Limb (tissue), 2 donors: ENCODE measurements around the gene RHBDD2.
"Not testable (repeated sequence)": the region's sequence is repeated elsewhere in the genome, so short reads cannot be mapped to it uniquely, and the experiment has no call there.

Source experiments
- DNase-seq, 2 donors: peaks; one replicate each; pipeline ENCODE4 v3.0.0-alpha.2; 2016; ENCODE audit errors: extremely low spot score in 2 of 2

The RHBDD2 gene

DNA sequence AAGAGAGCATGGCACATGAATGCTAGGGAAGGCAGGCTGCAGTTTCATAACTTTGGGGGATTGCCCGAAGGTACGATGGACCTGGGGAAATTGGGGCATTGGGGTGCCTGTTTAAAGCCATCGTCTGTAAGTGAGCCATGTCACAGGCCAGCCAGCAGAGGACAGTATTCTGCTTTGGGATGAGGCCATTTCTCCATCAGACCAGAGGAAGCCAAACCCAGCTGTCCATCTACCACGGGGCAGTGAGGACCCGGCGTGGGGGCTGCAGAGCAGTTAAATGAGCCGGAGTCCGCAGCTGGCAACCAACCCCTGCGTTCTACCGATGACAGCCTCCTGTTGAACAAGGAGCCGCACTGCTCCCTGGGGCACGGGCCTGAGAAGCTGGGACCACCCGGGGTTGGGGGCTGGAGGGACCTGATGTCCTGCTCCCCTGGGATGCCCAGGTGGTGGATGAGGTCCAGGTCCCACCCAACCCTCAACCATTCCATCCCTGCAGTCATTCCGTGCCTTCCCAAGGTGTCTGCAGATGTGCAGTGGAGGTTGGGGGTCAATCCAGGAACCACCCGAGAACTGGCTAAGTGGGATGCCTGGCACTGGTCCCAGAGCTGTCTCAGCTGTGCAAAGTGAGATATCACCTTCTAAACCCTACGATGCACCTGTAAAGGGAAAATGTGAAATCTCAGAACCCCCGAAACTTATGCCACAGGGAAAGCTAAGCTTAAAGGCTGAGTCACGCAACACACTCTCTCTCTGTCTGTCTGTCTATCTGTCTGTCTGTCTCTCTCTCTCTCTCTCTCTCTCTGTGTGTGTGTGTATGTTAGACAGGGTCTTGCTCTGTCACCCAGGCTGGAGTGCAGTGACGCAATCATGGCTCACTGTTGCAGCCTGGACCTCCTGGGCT, 12.1 kb upstream of the RHBDD2 start:
- peak; percentile 56 to 57 for DNase-seq

DNA sequence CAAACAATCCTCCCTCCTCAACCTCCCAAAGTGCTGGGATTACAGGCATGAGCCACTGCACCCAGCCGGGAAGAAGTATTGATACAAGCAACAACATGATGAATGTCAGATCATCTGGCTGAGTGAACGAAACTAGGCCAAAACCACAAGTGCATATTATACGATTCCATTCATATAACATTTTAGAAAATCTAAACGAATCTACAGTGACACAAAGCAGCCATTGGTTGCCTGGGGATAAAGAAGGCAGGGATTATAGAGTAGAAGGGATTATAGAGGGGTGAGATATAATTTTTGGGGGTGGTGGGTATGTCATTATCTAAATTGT, 11.5 kb upstream of the RHBDD2 start:
- DNase-seq: no peak

DNA sequence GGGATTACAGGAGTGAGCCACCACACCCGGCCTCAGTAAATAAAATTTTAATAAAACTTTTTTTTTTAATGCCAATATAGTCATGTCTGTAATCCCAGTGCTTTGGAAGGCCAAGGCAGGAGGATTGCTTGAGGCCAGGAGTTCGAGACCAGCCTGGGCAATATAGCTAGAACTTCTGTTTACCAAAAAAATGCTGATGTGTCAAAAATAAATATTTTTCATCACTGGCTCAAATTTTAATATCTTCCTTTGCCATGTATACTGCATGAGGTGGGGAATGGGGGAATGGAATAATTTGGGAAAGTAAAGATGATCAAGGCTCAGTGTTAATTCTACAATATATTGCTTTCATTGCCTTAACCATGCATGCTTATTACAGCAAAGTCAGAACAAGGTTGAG, 10.7 kb upstream of the RHBDD2 start:
- no peak for DNase-seq

DNA sequence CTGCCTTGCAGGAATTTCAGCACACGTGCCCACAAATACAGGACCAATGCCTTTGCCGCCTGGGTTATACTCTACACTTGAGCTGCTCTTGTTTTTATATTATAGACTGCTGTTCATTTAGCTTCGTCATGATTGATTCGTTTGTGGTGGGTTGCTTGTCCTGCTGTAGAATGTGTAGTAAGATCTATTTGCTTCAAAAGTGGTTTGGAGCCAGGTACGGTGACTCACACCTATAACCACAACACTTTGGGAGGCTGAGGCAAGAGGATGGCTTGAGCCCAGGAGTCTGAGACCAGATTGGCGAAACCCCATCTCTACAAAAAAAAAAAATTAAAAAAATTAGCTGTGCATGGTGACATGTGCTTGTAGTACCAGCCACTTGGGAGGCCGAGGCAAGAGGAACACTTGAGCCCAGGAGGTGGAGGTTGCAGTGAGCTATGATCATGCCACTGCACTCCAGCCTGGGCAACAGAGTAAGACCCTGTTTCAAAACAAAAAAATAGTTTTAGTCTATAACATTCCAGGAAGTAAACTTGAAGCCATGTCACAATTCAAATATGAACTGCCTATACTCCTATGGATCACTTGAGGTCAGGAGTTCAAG, 9.0 kb upstream of the RHBDD2 start:
- no peak for DNase-seq

DNA sequence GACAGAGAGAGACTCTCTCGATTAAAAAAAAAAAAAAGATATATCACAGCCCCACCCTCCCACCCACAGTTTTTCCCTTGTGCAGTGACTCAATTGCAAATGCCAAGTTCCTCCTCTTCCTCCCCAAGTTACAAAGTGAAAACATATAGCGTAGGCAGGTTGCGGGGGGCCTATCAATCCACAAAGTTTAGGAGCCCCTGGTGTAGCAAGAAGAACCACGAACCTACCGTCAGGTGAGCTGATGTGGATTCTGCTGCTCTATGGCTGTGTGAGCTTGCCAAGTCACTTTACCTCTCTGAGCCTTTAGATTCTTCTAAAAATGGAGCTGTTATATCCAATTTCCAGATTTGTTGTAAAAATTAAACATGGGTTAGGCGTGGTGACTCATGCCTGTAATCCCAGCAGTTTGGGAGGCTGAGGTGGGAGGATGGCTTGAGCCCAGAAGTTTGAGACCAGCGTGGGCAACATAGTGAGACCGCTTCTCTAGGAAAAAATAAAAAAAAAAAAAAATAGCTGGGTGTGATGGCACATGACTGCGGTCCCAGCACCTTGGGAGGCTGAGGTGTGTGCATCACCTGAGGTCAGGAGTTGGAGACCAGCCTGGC, 8.2 kb upstream of the RHBDD2 start:
- DNase-seq: no peak

DNA sequence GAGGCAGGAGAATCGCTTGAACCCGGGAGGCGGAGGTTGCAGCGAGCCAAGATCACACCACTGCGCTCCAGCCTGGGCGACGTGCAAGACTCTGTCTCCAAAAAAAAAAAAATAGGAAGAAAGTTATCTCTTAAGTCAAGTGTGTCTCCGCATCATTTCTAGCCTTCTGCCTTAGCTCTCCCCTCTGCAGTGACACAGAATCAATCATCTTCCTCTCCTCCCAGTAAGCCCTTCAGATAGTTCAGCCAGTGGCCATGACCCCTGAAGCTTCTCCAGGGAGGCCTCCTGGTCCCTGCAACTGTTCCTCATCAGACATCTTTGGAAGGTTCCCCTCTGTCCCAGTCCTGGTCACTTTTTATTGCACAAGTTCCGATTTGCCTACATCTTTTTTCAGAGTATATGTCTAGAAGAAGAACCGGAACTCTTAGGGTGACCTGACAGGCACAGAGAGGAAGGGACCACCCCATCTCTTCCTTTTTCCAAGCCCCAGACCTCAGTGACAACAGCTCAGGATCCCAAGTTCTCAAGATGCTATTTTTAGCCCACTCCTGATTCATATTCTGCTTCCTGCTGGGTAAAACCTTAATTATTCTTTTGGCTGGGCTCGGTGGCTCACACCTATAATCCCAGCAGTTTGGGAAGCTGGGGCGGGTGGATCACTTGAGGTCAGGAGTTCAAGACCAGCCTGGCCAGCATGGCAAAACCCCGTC, 6.6 kb upstream of the RHBDD2 start:
- DNase-seq: no peak

DNA sequence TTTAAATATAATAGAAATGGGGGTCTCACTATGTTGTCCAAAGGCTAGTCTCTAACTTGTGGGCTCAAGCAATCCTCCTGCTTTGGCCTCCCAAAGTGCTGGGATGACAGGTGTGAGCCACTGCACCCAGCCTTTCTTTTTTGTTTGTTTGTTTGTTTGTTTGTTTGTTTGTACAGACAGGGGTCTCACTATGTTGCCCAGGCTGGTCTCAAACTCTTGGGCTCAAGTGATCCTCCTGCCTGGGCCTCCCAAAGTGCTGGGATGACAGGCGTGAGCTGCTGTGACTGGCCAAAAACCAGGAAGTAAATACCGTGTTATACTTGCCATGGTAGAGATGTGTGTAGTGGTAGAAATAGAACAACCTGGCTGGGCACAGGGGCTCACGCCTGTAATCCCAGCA, 4.7 kb upstream of the RHBDD2 start:
- not testable (repeated sequence) for DNase-seq

DNA sequence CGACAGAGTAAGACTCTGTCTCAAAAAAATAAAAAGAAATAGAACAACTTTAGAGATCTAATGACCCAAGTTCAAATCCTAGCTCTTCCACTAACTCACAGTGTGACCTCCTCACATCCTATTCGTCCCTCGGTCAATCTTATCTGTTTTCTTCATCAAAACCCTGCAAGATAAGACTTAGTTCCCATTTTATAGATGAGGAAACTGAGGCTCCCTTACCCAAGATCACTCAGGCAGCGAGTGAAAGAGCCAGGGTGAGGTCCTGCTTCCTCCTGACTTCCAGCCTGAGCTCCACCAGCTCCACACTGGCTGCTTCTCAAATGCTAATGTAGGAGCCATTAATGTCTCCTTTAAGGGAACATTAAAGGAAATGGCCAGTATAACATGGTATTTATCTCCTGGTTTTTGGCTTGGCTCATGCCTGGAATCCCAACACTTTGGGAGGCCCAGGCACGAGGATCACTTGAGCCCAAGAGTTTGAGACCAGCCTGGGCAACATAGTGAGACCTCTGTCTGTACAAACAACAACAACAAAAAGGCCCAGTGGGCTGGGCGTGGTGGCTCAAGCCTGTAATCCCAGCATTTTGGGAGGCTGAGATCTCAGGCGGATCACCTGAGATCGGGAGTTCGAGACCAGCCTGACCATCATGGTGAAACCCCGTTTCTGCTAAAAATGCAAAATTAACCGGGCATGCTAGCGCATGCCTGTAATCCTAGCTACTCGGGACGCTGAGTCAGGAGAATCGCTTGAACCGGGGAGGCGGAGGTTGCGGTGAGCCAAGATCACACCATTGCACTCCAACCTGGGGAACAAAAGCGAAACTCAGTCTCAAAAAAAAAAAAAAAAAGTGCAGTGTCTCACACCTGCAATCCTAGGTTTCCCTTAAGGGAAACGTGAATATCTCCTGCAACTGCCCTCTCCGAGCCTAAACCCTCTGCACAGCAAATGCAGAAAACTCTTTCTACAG, 3.4 kb upstream of the RHBDD2 start:
- no peak for DNase-seq

DNA sequence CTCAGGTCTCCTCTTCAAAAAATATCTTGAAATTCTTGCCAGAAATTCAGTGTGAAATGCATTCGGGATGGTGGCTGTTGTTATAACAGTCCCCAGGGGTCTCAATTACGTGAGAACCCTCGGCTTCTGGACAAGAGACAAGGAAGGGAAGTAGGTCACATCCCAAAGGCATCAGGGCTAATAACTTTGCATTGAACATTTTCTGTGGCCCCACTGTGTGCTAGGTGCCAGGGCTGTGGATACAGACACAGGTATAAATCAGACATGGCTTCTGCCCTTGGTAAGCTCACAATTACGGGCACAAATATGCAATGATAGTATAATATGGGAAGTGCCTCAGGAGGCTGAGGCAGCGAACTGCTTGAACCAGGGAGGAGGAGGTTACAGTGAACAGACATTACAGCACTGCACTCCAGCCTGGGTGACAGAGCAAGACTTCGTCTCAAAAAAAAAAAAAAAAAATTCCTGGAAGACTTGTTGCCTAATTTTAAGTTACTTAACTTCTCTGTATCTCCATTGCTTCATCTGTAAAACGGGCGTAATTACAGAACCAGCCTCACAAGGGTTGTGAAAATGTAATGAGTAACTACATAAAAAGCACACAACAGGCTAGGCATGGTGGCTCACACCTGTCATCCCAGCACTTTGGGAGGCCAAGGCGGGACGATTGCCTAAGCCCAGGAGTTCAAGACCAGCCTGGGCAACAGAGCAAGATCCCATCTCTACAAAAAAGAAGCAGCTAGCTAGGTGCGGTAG, 2.5 kb upstream of the RHBDD2 start:
- no peak for DNase-seq

DNA sequence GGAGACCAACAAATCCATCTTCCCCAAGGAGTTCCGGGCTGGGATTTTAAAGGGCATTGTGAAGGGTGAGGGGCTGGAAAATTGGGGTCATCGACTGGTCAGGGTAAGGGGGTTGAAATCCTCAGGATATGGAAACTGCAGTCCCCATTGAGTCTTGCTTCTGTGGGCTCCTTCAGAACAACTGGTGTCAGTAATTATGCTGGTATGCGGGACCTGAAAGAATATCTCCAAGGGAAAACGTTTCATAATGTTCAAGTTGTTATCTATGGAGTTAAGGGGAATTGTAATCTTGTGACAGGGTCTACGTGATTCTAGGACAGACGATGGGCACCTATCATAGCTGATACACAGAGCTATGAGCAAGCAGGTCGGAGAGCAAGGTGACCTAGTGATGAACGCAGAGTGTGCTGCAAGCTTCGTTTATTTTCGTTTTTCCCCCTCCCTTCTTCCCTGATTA, 494 bp upstream of the RHBDD2 start:
- DNase-seq: no peak

DNA sequence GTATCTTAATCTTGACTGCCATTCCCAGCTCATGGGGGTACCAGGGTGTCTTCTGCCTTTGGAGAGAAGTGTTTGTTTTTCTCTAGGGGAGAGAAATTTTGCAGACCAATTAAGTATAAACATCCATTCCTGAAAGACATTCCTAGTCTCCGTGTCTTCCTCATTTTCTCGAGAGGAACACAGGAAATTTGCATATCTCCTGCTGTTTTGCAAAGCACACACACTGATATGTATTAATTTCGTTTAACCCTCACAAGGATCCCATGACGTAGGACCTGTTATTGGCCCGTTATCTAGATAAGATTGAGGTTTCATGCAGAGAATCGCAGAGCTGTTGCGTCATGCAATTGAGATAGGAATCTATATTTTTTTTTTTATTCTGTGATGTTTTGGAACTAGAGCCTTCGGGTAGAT, 944 bp downstream of the RHBDD2 start:
- no peak for DNase-seq

DNA sequence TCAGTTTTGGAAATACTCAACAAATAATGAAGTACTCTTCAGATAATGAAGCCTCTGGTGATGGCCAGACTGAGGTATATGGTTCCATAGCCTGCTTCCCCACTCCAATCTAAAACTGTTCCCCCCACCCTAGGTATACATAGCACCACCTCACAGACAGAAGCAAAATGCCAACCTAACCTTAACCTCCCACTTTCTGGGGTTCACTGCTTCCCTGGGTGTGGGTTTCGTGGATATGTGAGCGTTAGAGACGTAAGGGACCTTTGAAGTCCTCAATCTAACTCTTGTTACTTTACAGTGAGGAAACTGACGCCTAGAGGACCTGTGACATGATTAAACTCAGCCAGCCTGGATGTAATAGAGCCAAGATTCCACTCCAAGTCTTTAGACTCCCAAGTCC, 1.4 kb downstream of the RHBDD2 start:
- no peak for DNase-seq

DNA sequence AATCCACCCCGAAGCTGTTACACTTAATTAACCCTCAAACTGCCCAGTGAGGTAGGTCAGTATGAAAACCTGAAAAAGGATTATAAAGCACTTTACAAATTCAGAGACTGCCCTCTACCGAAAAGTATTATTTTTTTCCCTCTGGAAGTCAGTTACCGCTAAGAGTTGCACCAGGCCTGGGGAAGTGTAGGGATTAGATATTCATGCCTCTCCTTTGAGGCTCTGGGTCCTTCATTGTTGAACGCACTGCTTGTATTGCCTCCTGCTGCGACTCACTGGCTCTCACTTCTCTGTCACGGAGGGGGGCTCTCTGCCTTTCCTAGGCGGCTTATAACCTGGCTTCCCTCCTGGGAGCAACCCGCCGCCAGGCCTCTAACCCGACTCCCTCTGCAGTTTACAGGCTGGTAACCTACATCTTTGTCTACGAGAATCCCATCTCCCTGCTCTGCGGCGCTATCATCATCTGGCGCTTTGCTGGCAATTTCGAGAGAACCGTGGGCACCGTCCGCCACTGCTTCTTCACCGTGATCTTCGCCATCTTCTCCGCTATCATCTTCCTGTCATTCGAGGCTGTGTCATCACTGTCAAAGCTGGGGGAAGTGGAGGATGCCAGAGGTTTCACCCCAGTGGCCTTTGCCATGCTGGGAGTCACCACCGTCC, 2.7 kb downstream of the RHBDD2 start:
- DNase-seq: no peak

DNA sequence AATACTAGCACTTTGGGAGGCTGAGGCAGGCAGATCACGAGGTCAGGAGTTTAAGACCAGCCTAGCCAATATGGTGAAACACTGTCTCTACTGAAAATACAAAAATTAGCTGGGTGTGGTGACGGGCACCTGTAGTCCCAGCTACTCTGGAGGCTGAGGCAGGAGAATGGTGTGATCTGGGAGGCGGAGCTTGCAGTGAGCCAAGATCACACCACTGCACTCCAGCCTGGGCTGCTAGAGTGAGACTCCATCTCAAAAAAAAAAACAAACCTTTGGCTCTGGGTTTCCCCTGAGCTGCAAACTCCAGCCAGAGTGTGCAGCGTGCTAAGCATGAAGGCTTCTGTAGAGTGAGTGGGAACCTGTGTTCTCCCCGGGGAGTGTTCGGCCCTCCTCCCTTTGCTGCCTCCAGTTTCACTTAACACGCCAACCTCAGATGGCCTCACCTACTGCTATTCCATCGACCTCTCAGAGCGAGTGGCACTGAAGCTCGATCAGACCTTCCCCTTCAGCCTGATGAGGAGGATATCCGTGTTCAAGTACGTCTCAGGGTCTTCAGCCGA, 4.5 kb downstream of the RHBDD2 start:
- DNase-seq: not testable (repeated sequence)

DNA sequence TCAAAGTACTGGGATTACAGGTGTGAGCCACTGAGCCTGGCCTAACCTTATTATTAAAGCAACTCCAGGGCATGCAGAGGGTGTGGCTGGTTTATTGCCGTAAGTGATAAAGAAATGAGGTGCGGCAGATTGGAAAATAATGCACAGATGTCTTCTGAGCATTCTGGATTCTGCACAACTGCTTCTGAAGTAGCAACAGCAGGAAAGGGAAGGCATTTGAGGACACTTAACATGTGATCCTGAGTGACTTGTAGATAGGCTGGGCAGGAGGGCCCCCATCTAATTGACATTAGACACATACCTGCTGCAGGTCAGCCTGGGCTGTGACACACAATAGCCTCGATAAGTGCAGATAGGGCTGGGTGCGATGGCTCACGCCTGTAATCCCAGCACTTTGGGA, 5.6 kb downstream of the RHBDD2 start:
- no peak for DNase-seq

DNA sequence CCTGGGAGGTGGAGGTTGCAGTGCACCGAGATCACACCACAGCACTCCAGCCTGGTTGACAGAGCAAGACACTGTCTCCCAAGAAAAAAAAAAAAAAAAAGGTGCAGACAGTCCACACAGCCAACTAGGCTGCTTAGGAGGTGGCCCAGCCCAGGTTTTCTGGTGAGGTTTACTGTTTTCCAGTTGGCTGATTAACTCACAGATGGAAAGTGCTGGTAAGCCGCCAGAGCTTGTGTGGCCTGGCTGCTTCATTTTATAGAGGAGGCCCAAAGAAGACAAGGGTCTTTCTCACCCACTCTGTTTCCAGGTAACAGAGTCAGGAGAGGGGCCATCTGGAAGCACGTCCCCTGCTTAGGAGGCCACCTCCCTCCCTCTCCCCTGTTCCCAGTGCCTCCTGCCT, 6.2 kb downstream of the RHBDD2 start:
- DNase-seq: no peak

DNA sequence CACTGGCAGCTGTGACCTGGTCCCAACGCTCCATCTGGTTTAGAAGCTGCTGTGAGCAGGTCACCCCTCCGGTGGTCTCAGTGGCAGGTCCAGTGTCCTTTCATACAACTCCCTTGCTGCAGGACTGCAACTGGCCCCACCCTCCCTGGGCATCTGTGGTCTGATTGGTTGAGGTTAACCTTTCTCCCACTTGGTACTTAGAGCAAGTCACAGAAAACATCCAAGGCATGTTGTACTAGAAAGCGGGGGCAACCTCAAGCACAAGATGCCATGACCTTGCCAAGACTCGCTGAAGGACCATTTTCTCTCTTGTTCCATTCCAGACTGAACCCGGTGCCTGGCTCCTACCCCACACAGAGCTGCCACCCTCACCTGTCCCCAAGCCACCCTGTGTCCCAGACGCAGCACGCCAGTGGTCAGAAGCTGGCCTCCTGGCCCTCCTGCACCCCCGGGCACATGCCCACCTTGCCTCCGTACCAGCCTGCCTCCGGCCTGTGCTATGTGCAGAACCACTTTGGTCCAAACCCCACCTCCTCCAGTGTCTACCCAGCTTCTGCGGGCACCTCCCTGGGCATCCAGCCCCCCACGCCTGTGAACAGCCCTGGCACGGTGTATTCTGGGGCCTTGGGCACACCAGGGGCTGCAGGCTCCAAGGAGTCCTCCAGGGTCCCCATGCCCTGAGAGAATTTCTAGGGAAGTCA, 9.0 kb downstream of the RHBDD2 start:
- DNase-seq: no peak

DNA sequence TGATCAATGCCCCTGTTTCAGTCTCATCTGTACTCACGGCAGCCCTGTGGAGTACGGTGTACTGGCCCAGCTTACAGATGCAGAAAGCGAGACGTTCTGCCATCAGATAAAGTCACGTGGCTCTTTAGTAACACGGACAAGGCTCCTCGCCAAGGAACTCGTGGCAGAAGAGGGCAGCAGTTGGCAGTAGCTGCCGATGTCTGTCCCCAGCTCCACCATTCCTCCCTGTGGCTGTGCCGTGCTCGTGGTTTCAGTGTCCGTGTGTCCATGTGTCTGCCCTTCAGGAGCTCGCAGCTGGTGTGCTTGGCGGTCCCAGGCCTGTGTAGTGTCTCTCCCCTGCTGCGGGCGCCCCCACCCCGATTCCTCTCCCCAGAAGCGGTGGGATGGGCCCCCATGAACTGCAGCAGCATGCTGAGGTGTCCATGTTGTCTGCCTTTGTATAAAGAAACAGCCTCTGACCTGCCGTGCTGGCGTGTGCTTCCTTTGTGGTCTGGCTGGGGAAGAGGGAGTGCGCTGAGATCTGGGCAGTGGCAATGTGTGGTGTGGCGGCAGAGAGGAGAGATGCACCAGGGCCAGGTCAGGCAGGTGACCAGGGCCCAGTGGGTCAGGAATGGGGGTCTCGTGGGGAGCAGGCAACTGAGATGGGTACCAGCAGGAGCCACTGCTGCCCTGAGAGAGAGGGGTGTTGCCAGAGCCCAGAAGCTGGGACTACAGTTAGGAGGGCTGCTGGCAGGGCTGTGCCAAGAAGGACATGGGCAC, 9.8 kb downstream of the RHBDD2 start:
- no peak for DNase-seq
